NCI-H460 (cell line): ENCODE data around the gene C5. TPM values are rescaled to one million over a fixed set of nuclear protein-coding genes. Genes with fewer than 3 reads are reported as not detected.

Source experiments
- DNase-seq: peaks from one replicate; pipeline ENCODE4 v3.0.0-alpha.2; 2016; ENCODE audit warnings: low read depth; ENCODE audit errors: extremely low read depth
- total RNA-seq: library from RNA; depleted of rRNA; stranded (reverse); fragments of >200 nt; shearing (Covaris generic); gene quantifications from 2 replicates; pipeline ENCODE4 v1.2.3, GENCODE V29; 2014; rRNA removed

Gene C5
- total RNA-seq, 1 experiment from 2014 or later: 0.94 TPM

DNA sequence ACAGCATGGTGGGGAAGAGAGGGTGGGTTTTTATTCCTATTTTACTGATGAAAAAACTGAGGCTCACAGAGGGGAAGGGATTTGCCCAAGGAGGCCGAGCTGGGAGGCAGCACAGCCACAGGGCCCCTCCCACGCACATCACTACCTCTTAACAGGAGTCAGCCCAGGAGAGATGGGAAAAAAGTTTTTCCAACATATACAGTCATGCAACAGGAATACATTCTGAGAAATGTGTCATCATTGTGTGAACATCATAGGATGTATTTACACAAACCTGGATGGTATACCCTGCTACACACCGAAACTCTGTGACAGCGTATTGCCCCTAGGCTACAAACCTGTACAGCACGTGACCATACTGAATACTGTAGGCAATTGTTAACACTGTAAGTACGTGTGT is 135.1 kb downstream of the C5 start:
- DNase-seq: no peak

DNA sequence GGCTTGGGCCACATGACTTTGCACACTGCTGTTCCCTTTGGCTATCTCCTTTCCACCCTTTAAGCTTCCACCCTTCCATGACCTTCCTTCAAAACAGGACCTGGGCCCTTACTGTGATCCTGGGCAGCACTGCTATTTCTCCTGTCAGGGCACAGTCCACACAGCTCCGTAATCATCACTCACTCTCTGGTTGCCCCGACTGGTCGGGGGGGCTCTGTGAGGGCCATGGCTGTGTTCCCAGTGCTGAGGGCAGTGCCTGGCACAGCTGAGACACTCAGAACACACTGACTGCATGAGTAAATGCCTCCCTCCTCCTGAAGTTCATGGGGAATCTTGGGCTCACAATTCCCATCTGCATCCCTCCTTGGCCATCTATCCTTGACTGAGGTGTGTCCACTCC is 135.7 kb downstream of the C5 start:
- DNase-seq: no peak

DNA sequence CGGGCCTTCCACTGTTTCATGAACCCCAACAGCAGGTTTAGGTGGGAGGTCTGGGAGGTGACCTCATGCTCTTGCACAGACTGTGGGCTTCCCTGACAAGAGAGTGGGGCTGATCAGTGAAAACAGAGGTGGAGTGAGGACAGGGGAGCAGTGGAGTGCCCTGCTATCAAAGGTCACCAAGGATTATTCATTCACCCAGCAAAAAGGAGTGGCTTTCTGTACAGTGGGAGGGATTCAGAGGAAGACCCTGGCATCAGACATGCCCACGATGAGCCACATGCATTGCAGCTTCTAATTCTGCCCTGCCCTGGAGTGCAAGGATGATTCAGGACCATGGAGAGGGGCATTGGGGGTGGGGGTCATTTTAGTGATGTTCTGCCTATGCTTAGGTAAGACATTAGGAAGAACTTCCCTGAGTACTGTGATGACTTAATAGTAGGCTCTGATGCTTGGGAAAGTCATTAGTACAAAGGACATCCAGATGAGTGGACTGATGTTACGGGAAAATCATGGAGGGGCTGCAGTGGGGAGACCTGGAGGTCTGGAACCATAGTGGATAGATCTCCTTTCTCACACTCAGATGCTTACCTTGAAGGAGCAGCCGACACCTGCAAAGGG is 136.3 kb downstream of the C5 start:
- no peak for DNase-seq

DNA sequence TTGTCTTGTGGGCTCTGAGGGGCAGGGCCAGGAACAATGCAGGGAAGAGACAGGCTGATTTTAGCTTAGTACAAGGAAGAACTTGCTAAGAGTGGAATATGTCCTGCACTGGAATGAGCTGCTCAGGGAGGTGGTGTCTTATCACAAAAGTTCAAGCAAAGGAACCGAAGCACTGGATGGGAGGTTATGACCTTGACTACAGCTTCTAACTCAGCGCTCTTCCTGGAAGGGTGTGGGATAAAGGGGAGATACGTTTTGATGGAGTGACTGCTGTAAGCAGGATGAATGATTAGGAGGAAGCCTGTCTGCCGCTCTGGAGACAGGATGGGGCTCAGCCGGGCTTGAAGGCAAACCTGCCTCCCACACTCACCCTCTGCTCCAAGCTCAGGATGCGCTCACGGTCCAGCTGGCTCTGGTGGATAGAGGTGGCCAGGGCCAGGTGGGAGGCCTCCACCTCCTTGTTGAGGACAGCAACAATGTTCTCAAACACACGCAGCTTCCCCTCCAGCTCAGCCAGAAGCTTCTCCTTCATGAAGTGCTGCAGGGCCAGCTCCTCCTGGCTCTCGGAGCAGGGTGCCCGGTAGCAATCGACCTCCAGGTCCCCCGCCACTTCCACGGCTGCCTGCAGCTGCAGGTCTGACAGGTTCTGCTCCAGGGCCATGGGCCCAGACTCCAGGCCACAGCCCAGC is 137.0 kb downstream of the C5 start:
- DNase-seq: no peak

DNA sequence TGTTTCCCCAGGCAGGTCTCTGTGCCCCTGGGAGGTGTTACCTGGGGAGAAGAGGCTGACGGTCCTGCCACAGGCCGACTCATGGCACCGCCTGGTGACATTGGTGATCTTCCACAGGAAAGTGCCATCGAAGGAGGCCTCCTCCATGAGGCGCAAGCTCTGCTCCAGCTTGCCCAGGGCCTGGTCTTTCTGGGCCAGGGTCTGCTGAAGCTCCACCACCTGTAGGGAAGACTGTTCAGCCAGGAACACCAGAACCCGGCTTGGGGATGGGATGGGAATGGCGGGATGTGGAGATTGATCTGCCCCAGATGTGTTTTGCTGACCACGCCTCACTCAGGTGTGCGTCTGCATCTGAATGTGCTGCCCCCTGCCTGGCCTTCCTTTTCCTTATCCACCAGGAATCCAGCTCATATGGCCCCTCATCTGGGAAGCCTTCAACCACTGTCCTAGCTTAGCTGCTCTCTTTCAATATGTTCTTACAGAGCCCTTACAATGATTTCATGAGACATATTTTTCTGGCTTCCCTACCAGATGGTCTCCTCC is 138.7 kb downstream of the C5 start:
- DNase-seq: no peak

DNA sequence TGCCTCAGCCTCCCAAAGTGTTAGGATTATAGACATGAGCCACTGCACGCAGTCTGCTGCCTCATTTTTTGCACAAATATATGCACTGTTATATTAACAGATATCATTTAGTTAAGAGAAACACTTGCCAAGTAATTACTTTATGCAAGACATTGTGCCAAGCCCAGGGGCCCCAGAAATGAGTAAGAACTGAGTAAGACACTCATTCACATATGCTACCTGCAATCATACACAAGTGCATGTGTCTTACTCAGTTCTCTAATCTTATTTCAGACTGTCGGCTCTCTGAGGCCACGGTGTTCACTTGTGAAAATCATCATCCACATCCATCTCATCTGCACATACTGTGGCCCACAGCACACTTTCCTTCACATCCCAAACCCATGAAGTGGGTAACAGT is 139.4 kb downstream of the C5 start:
- DNase-seq: no peak

DNA sequence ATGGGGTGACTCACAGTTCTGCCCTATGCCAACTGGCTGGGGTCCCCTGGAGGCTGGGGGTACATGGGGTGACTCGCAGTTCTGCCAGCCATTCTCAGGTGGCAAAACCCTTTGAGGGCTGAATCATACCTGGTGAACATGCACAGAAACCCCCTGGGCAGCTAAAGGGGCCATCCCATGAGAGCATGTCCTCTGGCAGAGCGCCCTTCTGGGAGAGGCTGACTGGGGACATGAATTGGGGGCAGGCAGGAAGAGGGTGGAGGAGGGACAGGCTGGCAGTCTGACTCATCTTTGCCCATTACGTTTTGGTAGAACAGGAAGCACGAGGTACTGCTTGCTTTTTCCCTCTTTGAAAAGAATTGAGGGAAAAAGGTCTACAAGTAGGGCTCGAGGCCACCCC is 140.2 kb downstream of the C5 start:
- no peak for DNase-seq

DNA sequence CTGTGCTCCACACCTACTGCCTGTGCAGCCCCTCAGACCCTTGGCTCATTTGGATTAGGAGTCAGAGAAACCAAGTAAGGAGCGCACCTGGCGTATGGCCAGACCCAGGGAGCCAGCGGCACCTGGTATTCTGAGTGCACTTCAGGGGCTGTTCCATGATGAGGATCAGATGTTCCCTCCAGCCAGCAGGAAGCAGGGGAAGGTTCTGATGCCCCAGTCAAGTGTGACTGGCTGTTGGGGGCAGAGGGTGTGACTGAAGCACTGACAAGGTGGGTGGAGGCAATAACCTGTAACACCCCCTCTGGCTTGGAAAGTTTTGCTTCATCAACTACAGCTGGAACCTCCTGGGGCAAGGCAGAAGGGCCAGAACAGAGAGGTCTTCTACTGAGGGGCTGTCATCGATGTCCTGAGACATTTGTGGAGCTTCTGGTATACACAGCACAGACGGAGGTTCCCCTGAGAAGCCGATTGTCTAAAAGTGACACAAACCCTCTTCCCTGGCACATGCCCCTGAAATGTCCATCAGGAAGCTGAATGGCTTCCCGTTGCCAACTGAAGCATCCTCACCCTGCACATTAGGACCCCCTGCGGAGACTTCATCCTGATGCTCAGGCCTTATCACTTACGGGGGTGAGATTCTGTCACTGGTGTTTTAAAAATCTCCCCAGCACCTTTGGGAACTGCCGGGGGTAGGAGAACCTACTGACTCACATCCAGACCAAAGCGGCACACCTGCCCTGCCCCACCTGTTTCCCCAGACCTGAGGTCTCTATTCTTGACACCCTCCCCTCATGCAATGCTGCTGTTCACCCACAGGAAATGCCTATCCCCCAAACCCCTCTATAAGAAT is 144.5 kb downstream of the C5 start:
- no peak for DNase-seq

DNA sequence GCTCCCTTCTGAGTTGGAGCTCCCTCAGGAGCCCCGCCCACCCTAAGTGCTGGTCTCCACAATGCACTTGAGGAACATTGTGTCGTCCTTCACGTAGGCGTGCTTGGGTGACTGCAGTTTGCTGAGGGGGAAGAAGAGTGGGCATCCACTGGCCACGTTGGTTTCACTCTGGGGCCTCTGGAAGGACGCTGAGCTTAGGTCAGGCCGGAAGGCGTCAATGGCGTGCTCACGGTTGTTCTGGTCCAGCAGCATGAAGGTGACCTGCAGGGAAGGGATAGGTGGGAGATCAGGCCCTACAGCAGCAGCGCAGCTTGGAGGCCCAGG is 145.1 kb downstream of the C5 start:
- DNase-seq: no peak

DNA sequence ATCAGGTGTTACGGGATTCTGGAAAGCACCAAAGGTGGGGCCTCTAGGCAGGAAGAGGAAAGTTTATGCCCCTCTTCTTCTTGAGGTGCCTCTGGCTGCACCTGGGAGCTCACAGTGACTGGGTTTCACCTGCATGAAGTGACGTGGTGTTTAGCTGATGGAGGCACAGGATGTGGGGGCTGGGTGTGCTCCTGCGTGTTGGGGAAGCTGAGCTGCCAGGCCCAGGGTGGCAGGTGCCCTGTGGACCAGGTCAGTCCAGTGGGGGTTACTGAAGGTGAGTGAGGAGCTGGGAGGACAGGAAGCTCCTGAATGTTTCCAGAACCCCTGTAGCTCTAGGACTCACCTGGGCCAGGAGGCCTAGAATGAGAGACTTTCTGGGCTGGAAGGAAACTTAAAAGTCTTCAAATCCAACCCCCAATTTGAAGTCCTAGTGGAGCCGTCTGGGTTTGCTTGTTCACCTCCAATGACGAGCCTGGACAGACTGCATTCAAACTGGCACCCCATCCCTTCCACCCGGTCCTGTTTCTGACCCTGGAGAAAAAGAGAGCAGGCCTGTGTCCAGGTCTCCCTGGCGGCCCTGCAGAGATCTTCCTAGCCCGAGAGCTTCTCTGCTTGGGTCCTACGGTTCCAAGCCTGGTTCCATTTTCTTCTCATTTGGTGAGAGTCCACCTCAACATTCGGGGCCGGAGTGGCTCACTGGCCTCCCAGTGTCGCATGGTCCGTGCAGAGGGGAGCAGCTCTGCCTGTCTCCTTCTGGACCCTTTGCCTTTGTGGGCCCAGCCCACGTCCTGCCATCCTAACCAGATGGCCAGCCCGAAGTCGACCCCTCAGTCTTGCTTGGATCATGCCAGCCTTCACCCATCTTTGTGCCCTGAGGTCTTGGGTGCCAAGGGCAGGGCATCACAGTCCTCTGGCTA is 145.8 kb downstream of the C5 start:
- no peak for DNase-seq

DNA sequence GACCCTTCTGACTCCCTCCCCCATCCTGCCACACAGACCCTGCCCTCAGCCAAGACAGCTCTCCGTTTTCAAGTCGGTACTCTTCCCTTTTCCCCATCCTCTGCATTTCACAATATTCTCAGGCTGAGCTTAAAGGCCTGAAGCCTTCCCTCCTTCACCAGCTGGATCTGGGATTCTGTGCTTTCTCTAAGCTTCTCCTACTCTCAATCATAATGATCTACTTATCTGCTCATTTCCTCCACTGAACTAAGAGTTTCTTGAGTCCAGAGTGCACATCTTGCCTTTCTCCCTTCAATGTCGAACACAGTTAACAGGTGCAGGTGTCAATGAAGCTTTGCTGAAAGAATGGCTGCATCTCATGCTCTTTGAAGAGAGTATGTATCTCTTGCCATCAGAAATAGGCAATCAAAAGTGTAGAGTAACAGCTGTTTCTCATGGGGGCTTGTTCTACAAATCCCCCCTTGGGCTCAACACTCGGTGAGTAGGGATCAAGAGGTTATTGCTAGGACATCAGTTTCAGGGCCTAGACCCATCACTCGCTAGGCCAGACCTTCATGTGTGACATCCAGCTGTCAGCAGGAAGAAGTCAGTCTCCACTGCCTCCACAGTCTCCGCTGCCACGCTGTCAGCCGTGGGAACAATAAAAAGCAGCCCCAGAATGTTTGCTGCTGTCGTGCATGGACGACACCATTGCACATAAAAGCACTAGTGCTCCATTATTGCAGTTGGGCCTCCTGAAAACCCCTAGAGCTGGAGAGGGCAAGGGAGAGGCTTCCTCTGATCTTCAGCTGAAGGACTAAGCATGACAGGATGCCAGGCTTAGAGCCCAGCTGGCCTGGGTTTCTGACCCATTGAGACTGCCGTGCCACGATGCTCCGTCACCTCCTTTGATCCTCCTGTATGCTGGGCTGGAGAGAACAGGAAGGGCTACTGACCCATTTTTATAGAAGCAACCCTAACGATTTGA is 147.2 kb downstream of the C5 start:
- no peak for DNase-seq

Other genes with a start within 250 kb of the C5 start
- gene PSMD5, start 207.4 kb downstream of the C5 start, total RNA-seq: 30.9 and 36.9 TPM in 2 replicates
- 66.4 and 70.0 TPM in 2 replicates for gene PHF19, start 173.1 kb downstream of the C5 start, total RNA-seq
- 0.87 and 1.5 TPM in 2 replicates for gene TRAF1, start 123.5 kb downstream of the C5 start, total RNA-seq
- gene CNTRL, start 24.7 kb upstream of the C5 start, total RNA-seq: 14.1 and 18.7 TPM in 2 replicates
- gene RAB14, start 151.6 kb upstream of the C5 start, total RNA-seq: 32.1 and 35.5 TPM in 2 replicates
- gene GSN, start 217.9 kb upstream of the C5 start, total RNA-seq: 13.8 and 15.5 TPM in 2 replicates